Left ventricle myocardium inferior (tissue), 1 donor: ENCODE results near the gene PCF11. TPM values are rescaled to one million over a fixed set of nuclear protein-coding genes. Genes with fewer than 3 reads are reported as not detected.
A peak's percentile ranks its signal among the peaks of the same experiment; 100 is the strongest.

Experiments
- DNase-seq: peaks from one replicate; pipeline ENCODE4 v3.0.0-alpha.2; 2020
- H3K27ac ChIP-seq: fragments of 200-600 bp; replicated peaks from 2 replicates; pipeline ENCODE4 v1.8.0; 2021
- H3K27me3 ChIP-seq: fragments of 200-600 bp; 2 replicates; pipeline ENCODE4 v1.8.0; 2021; ENCODE audit warnings: low read depth
- H3K36me3 ChIP-seq: fragments of 200-600 bp; 2 replicates; pipeline ENCODE4 v1.8.0; 2021
- H3K4me1 ChIP-seq: fragments of 200-600 bp; 2 replicates; pipeline ENCODE4 v1.8.0; 2021
- H3K4me3 ChIP-seq: fragments of 200-600 bp; 2 replicates; pipeline ENCODE4 v1.8.0; 2021; ENCODE audit warnings: mild to moderate bottlenecking, moderate library complexity
- H3K9me3 ChIP-seq: fragments of 200-600 bp; replicated peaks from 2 replicates; pipeline ENCODE4 v1.8.0; 2021
- CTCF ChIP-seq: fragments of 200-600 bp; IDR thresholded peaks from 2 replicates; pipeline ENCODE4 v1.8.0; 2021; ENCODE audit warnings: antibody characterized with exemption, mild to moderate bottlenecking, borderline replicate concordance
- intact Hi-C: fragments of 100-400 bp; cut with micrococcal nuclease; formaldehyde crosslinking; loops from one replicate; pipeline ENCODE4 v1.11.0; 2022
- total RNA-seq: library from RNA; stranded (reverse); fragmentation: NEBNext Ultra II Directional; extraction: Animal tissue kit (Norgen Biotek cat#: 25700); gene quantifications from one replicate; pipeline ENCODE4 v1.2.1, GENCODE V29; 2021
- donor health status: DM: no; HTN: yes; CAD: no; lungs with severe emphysema.

Gene PCF11
- total RNA-seq, 1 donor from 2014 or later = 25.8 TPM

- no peaks in the 10 kb centered on the region for H3K9me3 ChIP-seq
- peak overlapping the region; percentile 40 for H3K4me3 ChIP-seq
- TF ChIP-seq CTCF = no peak
- H3K4me1 ChIP-seq = peaks cover 82% of the 10 kb centered on the region
- no peak for DNase-seq
- no peaks in the 10 kb centered on the region for H3K27me3 ChIP-seq
- no peak overlapping the region for H3K27ac ChIP-seq
- H3K36me3 ChIP-seq = peaks cover 91% of the 10 kb centered on the region
- intact Hi-C loops = no loop called here
These were observed 13.9 kb downstream of the PCF11 start for GRCh38 chr11:83170865-83171264.

GRCh38 chr11:83172551-83172950, 15.6 kb downstream of the PCF11 start:
- intact Hi-C loops = no loop called here
- Histone ChIP-seq H3K4me1 (peaks cover 85% of the 10 kb centered on the region), H3K4me3 (no peak overlapping the region), H3K27me3 (no peaks in the 10 kb centered on the region), H3K36me3 (peaks cover 86% of the 10 kb centered on the region), H3K9me3 (no peaks in the 10 kb centered on the region), H3K27ac (no peak overlapping the region)
- TF ChIP-seq CTCF = no peak
- no peak for DNase-seq

GRCh38 chr11:83174008-83174407, 17.1 kb downstream of the PCF11 start:
- no peak overlapping the region for H3K27ac ChIP-seq

GRCh38 chr11:83175815-83176214, 18.9 kb downstream of the PCF11 start:
- H3K4me3 ChIP-seq = no peak overlapping the region
- DNase-seq = no peak
- intact Hi-C loops = no loop called here
- H3K4me1 ChIP-seq = peaks cover 65% of the 10 kb centered on the region
- H3K27ac ChIP-seq = no peak overlapping the region
- no peaks in the 10 kb centered on the region for H3K27me3 ChIP-seq
- H3K36me3 ChIP-seq = peaks cover 86% of the 10 kb centered on the region
- TF ChIP-seq CTCF = no peak
- H3K9me3 ChIP-seq = no peaks in the 10 kb centered on the region

More at GRCh38 chr11:83174008-83174407, 17.1 kb downstream of the PCF11 start:
- intact Hi-C loops = no loop called here
- peaks cover 80% of the 10 kb centered on the region for H3K4me1 ChIP-seq
- H3K9me3 ChIP-seq = no peaks in the 10 kb centered on the region
- peak overlapping the region; percentile 5 for H3K4me3 ChIP-seq
- TF ChIP-seq CTCF = no peak
- no peak for DNase-seq
- no peaks in the 10 kb centered on the region for H3K27me3 ChIP-seq
- peaks cover 86% of the 10 kb centered on the region for H3K36me3 ChIP-seq

GRCh38 chr11:83181815-83182214, 24.9 kb downstream of the PCF11 start:
- intact Hi-C loops = no loop called here
- peaks cover 6% of the 10 kb centered on the region for H3K4me1 ChIP-seq

More at GRCh38 chr11:83181815-83182214, 24.9 kb downstream of the PCF11 start:
- Histone ChIP-seq H3K9me3 (no peaks in the 10 kb centered on the region), H3K4me3 (no peak overlapping the region), H3K27ac (no peak overlapping the region), H3K27me3 (no peaks in the 10 kb centered on the region), H3K36me3 (peaks cover 97% of the 10 kb centered on the region)
- DNase-seq = no peak
- TF ChIP-seq CTCF = no peak
